ENCODE measurements around the gene HOMER3. TPM values are rescaled to one million over a fixed set of nuclear protein-coding genes. Genes with fewer than 3 reads are reported as not detected.
A peak's percentile ranks its signal among the peaks of the same experiment; 100 is the strongest.

The HOMER3 gene
- total and polyA plus RNA-seq, 2 of the 13 experiments (the other 11 are each of a cell fraction or from before 2014, with no cell fraction given): 21.3 to 27.3 TPM

GRCh38 chr19:18919086-18919899 is 21.7 kb downstream of the HOMER3 start, which contains the start of the genes COPE and DDX49 (continued):
- TF ChIP-seq ZNF331 (CRISPR knock-in tag; IDR thresholded peaks at IDR 0.05) (peak; percentile 45; the same call in 1 of the 2 replicates), MYC (CRISPR knock-in tag; IDR thresholded peaks at IDR 0.05; ENCODE audit: borderline replicate concordance) (peak; percentile 87; the same call in 1 of the 2 replicates), POLR2AphosphoS2 (IDR thresholded peaks at IDR 0.05; ENCODE audit: low read depth, low read length) (peak; percentile 86; the same call in 1 of the 2 replicates), ZNF432 (CRISPR knock-in tag; IDR thresholded peaks at IDR 0.05; ENCODE audit: borderline replicate concordance) (no peak), ZNF20 (CRISPR knock-in tag; IDR thresholded peaks at IDR 0.05) (no peak), SOX13 (IDR thresholded peaks at IDR 0.05) (no peak), SOX13 (CRISPR knock-in tag; conservative IDR thresholded peaks at IDR 0.05 in 1 of 2, IDR thresholded peaks at IDR 0.05 in 1 of 2) (no peak), RARG (CRISPR knock-in tag; IDR thresholded peaks at IDR 0.05; ENCODE audit: low read depth) (no peak), GATAD1 (CRISPR knock-in tag; IDR thresholded peaks at IDR 0.05) (peak; percentile 97), FOXK1 (CRISPR knock-in tag; IDR thresholded peaks at IDR 0.05; ENCODE audit: borderline replicate concordance, low read depth) (peak; percentile 98), ZFP36 (IDR thresholded peaks at IDR 0.05; ENCODE audit: borderline replicate concordance, low read depth, low read length, partially characterized antibody) (no peak), ZNF720 (CRISPR knock-in tag; IDR thresholded peaks at IDR 0.05) (no peak), ZFY (CRISPR knock-in tag; IDR thresholded peaks at IDR 0.05) (peak; percentile 78), ZNF576 (CRISPR knock-in tag; IDR thresholded peaks at IDR 0.05) (no peak), MTF2 (CRISPR knock-in tag; IDR thresholded peaks at IDR 0.05; ENCODE audit: borderline replicate concordance) (no peak), TSC22D2 (CRISPR knock-in tag; IDR thresholded peaks at IDR 0.05; ENCODE audit: borderline replicate concordance) (no peak), SMAD9 (CRISPR knock-in tag; IDR thresholded peaks at IDR 0.05) (no peak), MLLT10 (CRISPR knock-in tag; IDR thresholded peaks at IDR 0.05) (no peak)
- TF ChIP-seq, protein P1, sequence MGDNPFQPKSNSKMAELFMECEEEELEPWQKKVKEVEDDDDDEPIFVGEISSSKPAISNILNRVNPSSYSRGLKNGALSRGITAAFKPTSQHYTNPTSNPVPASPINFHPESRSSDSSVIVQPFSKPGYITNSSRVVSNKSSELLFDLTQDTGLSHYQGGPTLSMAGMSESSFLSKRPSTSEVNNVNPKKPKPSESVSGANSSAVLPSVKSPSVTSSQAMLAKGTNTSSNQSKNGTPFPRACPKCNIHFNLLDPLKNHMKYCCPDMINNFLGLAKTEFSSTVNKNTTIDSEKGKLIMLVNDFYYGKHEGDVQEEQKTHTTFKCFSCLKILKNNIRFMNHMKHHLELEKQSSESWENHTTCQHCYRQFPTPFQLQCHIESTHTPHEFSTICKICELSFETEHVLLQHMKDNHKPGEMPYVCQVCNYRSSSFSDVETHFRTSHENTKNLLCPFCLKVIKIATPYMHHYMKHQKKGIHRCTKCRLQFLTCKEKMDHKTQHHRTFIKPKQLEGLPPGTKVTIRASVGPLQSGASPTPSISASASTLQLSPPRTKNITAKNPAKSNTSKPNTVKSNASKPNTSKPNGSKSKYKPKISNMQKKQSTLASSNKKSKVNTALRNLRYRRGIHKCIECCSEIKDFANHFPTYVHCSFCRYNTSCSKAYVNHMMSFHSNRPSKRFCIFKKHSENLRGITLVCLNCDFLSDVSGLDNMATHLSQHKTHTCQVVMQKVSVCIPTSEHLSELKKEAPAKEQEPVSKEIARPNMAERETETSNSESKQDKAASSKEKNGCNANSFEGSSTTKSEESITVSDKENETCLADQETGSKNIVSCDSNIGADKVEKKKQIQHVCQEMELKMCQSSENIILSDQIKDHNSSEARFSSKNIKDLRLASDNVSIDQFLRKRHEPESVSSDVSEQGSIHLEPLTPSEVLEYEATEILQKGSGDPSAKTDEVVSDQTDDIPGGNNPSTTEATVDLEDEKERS (CRISPR knock-in tag; IDR thresholded peaks at IDR 0.05): peak; percentile 77; the same call in 1 of the 2 replicates
- TF ChIP-seq, protein P2, sequence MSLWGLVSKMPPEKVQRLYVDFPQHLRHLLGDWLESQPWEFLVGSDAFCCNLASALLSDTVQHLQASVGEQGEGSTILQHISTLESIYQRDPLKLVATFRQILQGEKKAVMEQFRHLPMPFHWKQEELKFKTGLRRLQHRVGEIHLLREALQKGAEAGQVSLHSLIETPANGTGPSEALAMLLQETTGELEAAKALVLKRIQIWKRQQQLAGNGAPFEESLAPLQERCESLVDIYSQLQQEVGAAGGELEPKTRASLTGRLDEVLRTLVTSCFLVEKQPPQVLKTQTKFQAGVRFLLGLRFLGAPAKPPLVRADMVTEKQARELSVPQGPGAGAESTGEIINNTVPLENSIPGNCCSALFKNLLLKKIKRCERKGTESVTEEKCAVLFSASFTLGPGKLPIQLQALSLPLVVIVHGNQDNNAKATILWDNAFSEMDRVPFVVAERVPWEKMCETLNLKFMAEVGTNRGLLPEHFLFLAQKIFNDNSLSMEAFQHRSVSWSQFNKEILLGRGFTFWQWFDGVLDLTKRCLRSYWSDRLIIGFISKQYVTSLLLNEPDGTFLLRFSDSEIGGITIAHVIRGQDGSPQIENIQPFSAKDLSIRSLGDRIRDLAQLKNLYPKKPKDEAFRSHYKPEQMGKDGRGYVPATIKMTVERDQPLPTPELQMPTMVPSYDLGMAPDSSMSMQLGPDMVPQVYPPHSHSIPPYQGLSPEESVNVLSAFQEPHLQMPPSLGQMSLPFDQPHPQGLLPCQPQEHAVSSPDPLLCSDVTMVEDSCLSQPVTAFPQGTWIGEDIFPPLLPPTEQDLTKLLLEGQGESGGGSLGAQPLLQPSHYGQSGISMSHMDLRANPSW (CRISPR knock-in tag; IDR thresholded peaks at IDR 0.05; ENCODE audit: borderline replicate concordance): no peak
- TF ChIP-seq, protein P3, sequence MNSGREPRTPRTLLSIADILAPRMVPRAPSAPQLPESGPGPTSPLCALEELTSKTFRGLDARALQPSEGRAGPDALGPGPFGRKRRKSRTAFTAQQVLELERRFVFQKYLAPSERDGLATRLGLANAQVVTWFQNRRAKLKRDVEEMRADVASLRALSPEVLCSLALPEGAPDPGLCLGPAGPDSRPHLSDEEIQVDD (CRISPR knock-in tag; IDR thresholded peaks at IDR 0.05; ENCODE audit: borderline replicate concordance): no peak; the same call in 1 of the 2 replicates
